Measurements from ENCODE around the gene GPR15LG. TPM values are rescaled to one million over a fixed set of nuclear protein-coding genes. Genes with fewer than 3 reads are reported as not detected.

Gene GPR15LG
- total RNA-seq, 4 donors from 2014 or later = not detected

GRCh38 chr10:84224411-84225028 is 50.9 kb downstream of the GPR15LG start:
- TF ChIP-seq POLR2A (IDR thresholded peaks at IDR 0.05) = no peak
- TF ChIP-seq, protein P1, sequence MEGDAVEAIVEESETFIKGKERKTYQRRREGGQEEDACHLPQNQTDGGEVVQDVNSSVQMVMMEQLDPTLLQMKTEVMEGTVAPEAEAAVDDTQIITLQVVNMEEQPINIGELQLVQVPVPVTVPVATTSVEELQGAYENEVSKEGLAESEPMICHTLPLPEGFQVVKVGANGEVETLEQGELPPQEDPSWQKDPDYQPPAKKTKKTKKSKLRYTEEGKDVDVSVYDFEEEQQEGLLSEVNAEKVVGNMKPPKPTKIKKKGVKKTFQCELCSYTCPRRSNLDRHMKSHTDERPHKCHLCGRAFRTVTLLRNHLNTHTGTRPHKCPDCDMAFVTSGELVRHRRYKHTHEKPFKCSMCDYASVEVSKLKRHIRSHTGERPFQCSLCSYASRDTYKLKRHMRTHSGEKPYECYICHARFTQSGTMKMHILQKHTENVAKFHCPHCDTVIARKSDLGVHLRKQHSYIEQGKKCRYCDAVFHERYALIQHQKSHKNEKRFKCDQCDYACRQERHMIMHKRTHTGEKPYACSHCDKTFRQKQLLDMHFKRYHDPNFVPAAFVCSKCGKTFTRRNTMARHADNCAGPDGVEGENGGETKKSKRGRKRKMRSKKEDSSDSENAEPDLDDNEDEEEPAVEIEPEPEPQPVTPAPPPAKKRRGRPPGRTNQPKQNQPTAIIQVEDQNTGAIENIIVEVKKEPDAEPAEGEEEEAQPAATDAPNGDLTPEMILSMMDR (IDR thresholded peaks at IDR 0.05) = no peak
- Histone ChIP-seq H3K9me3 (no peaks in the 10 kb centered on the region), H3K4me1 (no peaks in the 10 kb centered on the region), H3K36me3 (no peaks in the 10 kb centered on the region), H3K27me3 (no peaks in the 10 kb centered on the region), H3K27ac (no peak overlapping the region), H3K4me3 (no peak overlapping the region)
- intact Hi-C loops (cut with DNase I; ENCODE audit: low total_unique reads) = no loop called here
- DNase-seq = no peak

- Histone ChIP-seq H3K4me1 (no peaks in the 10 kb centered on the region), H3K4me3 (no peak within 1 kb of the TSS), H3K9me3 (no peaks in the 10 kb centered on the region), H3K27ac (no peak within 1 kb of the TSS), H3K27me3 (no peaks in the 10 kb centered on the region), H3K36me3 (no peaks in the 10 kb centered on the region)
- TF ChIP-seq POLR2A (IDR thresholded peaks at IDR 0.05) = no peak
- TF ChIP-seq, protein P1 (IDR thresholded peaks at IDR 0.05) = no peak
- intact Hi-C loops (cut with DNase I; ENCODE audit: low total_unique reads) = no loop called here
- DNase-seq = no peak
These were observed 52.0 kb downstream of the GPR15LG start, which contains the start of gene LRIT2 for GRCh38 chr10:84225427-84226173. LRIT2 (minus strand) TSS chr10:84225544; CDS start chr10:84225520, 24 bp downstream.

GRCh38 chr10:84226616-84227015 is 53.0 kb downstream of the GPR15LG start:
- TF ChIP-seq, protein P1 (IDR thresholded peaks at IDR 0.05) = no peak
- TF ChIP-seq POLR2A (IDR thresholded peaks at IDR 0.05) = no peak
- intact Hi-C loops (cut with DNase I; ENCODE audit: low total_unique reads) = no loop called here
- Histone ChIP-seq H3K9me3 (no peaks in the 10 kb centered on the region), H3K36me3 (no peaks in the 10 kb centered on the region), H3K27ac (no peak overlapping the region), H3K27me3 (no peaks in the 10 kb centered on the region), H3K4me1 (no peaks in the 10 kb centered on the region), H3K4me3 (no peak overlapping the region)
- DNase-seq = no peak

GRCh38 chr10:84227810-84228209 is 54.2 kb downstream of the GPR15LG start:
- intact Hi-C loops (cut with DNase I; ENCODE audit: low total_unique reads) = no loop called here
- Histone ChIP-seq H3K4me1 (no peaks in the 10 kb centered on the region), H3K9me3 (no peaks in the 10 kb centered on the region), H3K36me3 (no peaks in the 10 kb centered on the region), H3K27me3 (no peaks in the 10 kb centered on the region), H3K4me3 (no peak overlapping the region), H3K27ac (no peak overlapping the region)
- no peak for DNase-seq
- TF ChIP-seq, protein P1 (IDR thresholded peaks at IDR 0.05) = no peak
- TF ChIP-seq POLR2A (IDR thresholded peaks at IDR 0.05) = no peak

DNA sequence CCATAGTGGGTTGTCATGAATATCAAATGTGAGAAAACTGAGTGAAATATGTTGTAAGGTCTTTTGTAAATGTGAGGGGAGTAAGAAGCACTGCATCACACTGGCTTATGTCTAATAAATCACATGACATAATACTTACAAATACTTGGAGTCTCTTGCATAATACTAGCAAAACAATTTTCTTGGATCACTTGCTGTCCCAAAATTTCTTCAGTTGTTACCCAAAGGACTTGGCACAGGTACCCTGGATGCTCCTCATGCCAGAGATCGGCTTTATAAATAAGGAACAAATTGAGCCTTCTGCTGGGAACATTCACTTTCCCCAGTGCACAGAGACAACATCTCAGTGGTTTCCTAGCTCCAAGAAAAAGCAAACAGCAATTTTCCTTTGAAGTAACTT is 56.8 kb downstream of the GPR15LG start:
- intact Hi-C loops (cut with DNase I; ENCODE audit: low total_unique reads) = no loop called here
- Histone ChIP-seq H3K27me3 (no peaks in the 10 kb centered on the region), H3K4me1 (no peaks in the 10 kb centered on the region), H3K36me3 (no peaks in the 10 kb centered on the region), H3K4me3 (no peak overlapping the region), H3K9me3 (no peaks in the 10 kb centered on the region), H3K27ac (no peak overlapping the region)
- TF ChIP-seq POLR2A (IDR thresholded peaks at IDR 0.05) = no peak
- TF ChIP-seq, protein P1 (IDR thresholded peaks at IDR 0.05) = no peak
- DNase-seq = no peak
